NCI-H1105 (cell line): ENCODE results near the gene OR51Q1.

Experiments used
- DNase-seq: peaks from one replicate; lab custom pipeline; 2025; lab: John Stamatoyannopoulos, UW

Gene OR51Q1

GRCh38 chr11:5421811-5422210 lies at the start of gene OR51Q1:
TSS of gene OR51Q1 (plus strand) at chr11:5422111. CDS start at chr11:5422201, 90 bp downstream.
- DNase-seq = no peak

GRCh38 chr11:5380740-5381342 lies 41.1 kb upstream of the OR51Q1 start:
- peak; percentile 60 for DNase-seq

GRCh38 chr11:5383576-5383975 lies 38.3 kb upstream of the OR51Q1 start, which contains the start of gene OR51M1:
TSS of gene OR51M1 (plus strand) at chr11:5383812. CDS start at chr11:5389399, 5,587 bp downstream.
- no peak for DNase-seq

- DNase-seq = no peak
Observed at GRCh38 chr11:5384335-5384734, 37.6 kb upstream of the OR51Q1 start.

- DNase-seq = no peak
Observed at GRCh38 chr11:5390210-5390609, 31.7 kb upstream of the OR51Q1 start.

GRCh38 chr11:5394091-5394490 lies 27.8 kb upstream of the OR51Q1 start:
- DNase-seq = no peak

- no peak for DNase-seq
Observed at GRCh38 chr11:5398936-5399335, 23.0 kb upstream of the OR51Q1 start.

GRCh38 chr11:5405173-5405572 lies 16.7 kb upstream of the OR51Q1 start:
- no peak for DNase-seq

- DNase-seq = no peak
Observed at GRCh38 chr11:5420993-5421392, 918 bp upstream of the OR51Q1 start.

- DNase-seq = no peak
Observed at GRCh38 chr11:5423131-5423530, 1.2 kb downstream of the OR51Q1 start.

GRCh38 chr11:5441414-5441813 lies 19.5 kb downstream of the OR51Q1 start, which contains the start of gene OR51I1:
TSS of gene OR51I1 (minus strand) at chr11:5441514. CDS start at chr11:5441514, 0 bp downstream.
- DNase-seq = no peak

- DNase-seq = no peak
Observed at GRCh38 chr11:5443835-5444393, 22.0 kb downstream of the OR51Q1 start.

GRCh38 chr11:5449023-5449422 lies 27.1 kb downstream of the OR51Q1 start, which contains the start of gene OR51I2:
TSS of gene OR51I2 (plus strand) at chr11:5449323. CDS start at chr11:5453489, 4,166 bp downstream.
- DNase-seq = no peak

- DNase-seq = no peak
Observed at GRCh38 chr11:5449432-5449831, 27.5 kb downstream of the OR51Q1 start.

GRCh38 chr11:5460983-5461621 lies 39.2 kb downstream of the OR51Q1 start:
- DNase-seq = no peak

GRCh38 chr11:5467527-5467926 lies 45.6 kb downstream of the OR51Q1 start:
- DNase-seq = no peak
